Pancreas (tissue), 10 donors: ENCODE data around the gene NRGN. TPM values are rescaled to one million over a fixed set of nuclear protein-coding genes. Genes with fewer than 3 reads are reported as not detected.

Experiments
- ATAC-seq, 4 donors: fragments of 200-7000 bp; cut with Tn5 transposase; one replicate each; pipeline versions ENCODE4 v1.8.0 to v1.9.1; 2020; ENCODE audit warnings: mild to moderate bottlenecking in 4 of 4, moderate library complexity in 4 of 4
- DNase-seq, 6 donors: peaks; one replicate each; pipeline ENCODE4 v3.0.0-alpha.2; 2020
- FAIRE-seq: peaks from 2 replicates; lab custom pipeline; 2012; peaks lifted over from hg19 to GRCh38; lab: Jason Lieb, UNC
- H3K27ac ChIP-seq, 4 donors: fragments of 200-600 bp; sonication (generic); 1 replicate in 3 of 4; 2 replicates in 1 of 4; pipeline versions ENCODE4 v1.5.0 to v1.8.0; 2020
- H3K27me3 ChIP-seq, 4 donors: fragments of 200-600 bp; one replicate each; pipeline ENCODE4 v1.8.0; 2021
- H3K36me3 ChIP-seq, 3 donors: fragments of 200-600 bp; sonication (generic) in 1 of 3; one replicate each; pipeline versions ENCODE4 v1.5.0 to v1.8.0; 2020 to 2021
- H3K4me1 ChIP-seq, 3 donors: fragments of 200-600 bp; one replicate each; pipeline ENCODE4 v1.8.0; 2021
- H3K4me3 ChIP-seq, 4 donors: fragments of 200-600 bp; sonication (generic) in 2 of 4; one replicate each; pipeline versions ENCODE4 v1.5.0 to v1.8.0; 2020 to 2021
- H3K9me3 ChIP-seq, 4 donors: fragments of 200-600 bp; one replicate each; pipeline ENCODE4 v1.8.0; 2021
- CTCF ChIP-seq, 4 donors: fragments of 200-600 bp; sonication (generic) in 3 of 4; IDR thresholded peaks; one replicate each; pipeline versions ENCODE4 v1.5.0 to v1.8.0; 2021; ENCODE audit warnings: antibody characterized with exemption in 4 of 4
- WGBS, 2 donors: extraction: QIAGEN DNeasy Blood & Tissue Kit; methylation state at CpG; one replicate each; pipeline ENCODE4 v1.1.7; 2013; 5-methylcytosine and 5-hydroxymethylcytosine counted together
- intact Hi-C, 3 donors: fragments of 100-400 bp; cut with DNase I; formaldehyde crosslinking; loops; one replicate each; pipeline versions ENCODE4 v1.11.1 to v1.14.2; 2022
- polyA plus RNA-seq, 2 donors: library from polyadenylated mRNA; stranded (reverse); fragments of 200-250 nt; gene quantifications; one replicate each; pipeline ENCODE4 v1.2.3, GENCODE V29; 2013
- total RNA-seq, 6 donors: library from RNA; stranded (reverse); fragmentation: NEBNext Ultra II Directional in 4 of 6; extraction: Animal tissue kit (Norgen Biotek cat#: 25700) in 4 of 6; gene quantifications; one replicate each; pipeline versions ENCODE4 v1.2.1 to v1.2.4, GENCODE V29; 2021 to 2023
- donor health status: healthy with polysubstance abuse.
- donor health status: DM: no; HTN: no; CAD: no; lungs with moderate emphysema.
- donor health status: DM: no; HTN: no; CAD: no.
- donor health status: control.
- donor health status: control.
- donor health status: Bipolar disorder and iron deficiency.
- donor health status: DM: yes; HTN: yes; CAD: no.
- donor health status: DM: no; HTN: no; CAD: no.
- donor health status: DM: no; HTN: no; CAD: no.
- donor health status: DM: yes; HTN: yes; CAD: no.

NRGN gene
- total and polyA plus RNA-seq, 8 donors: 0.24 to 3.7 (median 1.5) TPM; not detected in 1

DNA sequence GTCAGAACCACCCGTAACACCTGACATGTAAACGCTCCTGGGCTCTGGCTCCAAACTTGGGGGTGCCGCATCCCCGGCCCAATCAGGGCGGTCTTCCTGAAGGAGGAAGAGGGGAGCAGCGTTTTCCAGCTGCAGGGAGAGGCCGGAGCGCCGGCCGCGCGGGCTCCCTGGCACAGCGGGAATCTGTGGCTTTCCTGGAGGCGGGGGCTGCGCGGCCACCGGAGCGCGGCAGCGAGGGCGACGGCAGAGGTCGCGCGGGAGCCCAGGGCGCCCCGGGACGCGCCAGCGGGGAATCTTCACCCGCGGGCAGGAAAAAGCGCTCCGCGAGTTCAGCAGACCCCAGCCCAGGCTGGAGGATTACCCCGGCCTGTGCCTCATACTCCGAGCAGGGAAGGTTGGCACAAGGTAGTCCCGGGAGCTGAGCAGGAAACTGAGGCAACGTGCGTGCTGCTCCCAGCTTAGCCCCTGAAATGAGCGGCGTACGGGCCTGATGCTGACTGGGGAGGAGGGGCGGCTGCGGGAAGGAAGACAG, 22.9 kb downstream of the NRGN start:
- intact Hi-C loops: no loop called here
- peak; percentile 18 to 45 (median 31) for ATAC-seq
- FAIRE-seq: no peak
- Histone ChIP-seq H3K9me3 (no peaks in the 10 kb centered on the region), H3K27ac (peak overlapping the region; percentile 2 to 73 (median 54)), H3K27me3 (peaks cover 0 to 2% (median 0%) of the 10 kb centered on the region in 4 donors), H3K4me3 (peak overlapping the region; percentile 14 to 61 (median 36)), H3K4me1 (peaks cover 9 to 17% (median 14%) of the 10 kb centered on the region in 3 donors), H3K36me3 (peaks cover 0 to 4% (median 0%) of the 10 kb centered on the region in 3 donors)
- WGBS, 2 donors: 1% methylated on average over 42 to 45 of the region's 45 CpGs
- DNase-seq: peak in 3 of 6 donors; percentile 13 to 63 (median 28)
- no peak for TF ChIP-seq CTCF (IDR thresholded peaks at IDR 0.05)

GRCh38 chr11:124763156-124763947, 23.6 kb downstream of the NRGN start:
- Histone ChIP-seq H3K27me3 (no peaks in the 10 kb centered on the region), H3K36me3 (peaks cover 0 to 4% (median 0%) of the 10 kb centered on the region in 3 donors), H3K4me3 (peak overlapping the region; percentile 14 to 61 (median 36)), H3K9me3 (no peaks in the 10 kb centered on the region), H3K27ac (peak overlapping the region in 3 of 4 donors; percentile 2 to 73 (median 61)), H3K4me1 (peaks cover 6 to 17% (median 14%) of the 10 kb centered on the region in 3 donors)
- peak; percentile 57 to 82 (median 68) for TF ChIP-seq CTCF (IDR thresholded peaks at IDR 0.05)
- peak; percentile 81 to 96 (median 88) for DNase-seq
- intact Hi-C loops: no loop called here
- peak; percentile 70 to 77 (median 74) for ATAC-seq
- FAIRE-seq: no peak
- WGBS, 2 donors: 2% methylated on average over 21 of the region's 21 CpGs

DNA sequence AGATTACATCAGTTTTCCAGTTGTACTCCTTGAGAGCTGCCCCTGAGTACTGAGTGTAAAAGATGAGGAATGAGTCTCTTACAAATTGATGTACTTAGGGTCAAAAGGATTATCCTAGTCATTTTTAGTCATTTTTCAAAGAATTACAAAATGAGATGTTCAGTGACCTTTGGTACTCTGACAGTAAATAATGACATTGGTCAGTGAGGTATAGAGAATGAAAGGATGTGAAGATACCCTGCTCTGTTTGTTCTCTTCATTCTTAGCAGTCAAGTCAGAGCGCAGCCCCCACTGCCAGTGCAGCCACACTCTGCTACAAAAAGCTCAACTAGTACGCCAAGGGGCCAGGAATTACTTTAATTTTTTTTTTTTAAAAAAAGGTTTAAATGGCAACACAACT, 26.4 kb downstream of the NRGN start:
- ATAC-seq (no peak), FAIRE-seq (no peak), DNase-seq (no peak)
- Histone ChIP-seq H3K27me3 (no peaks in the 10 kb centered on the region), H3K4me1 (peaks cover 5 to 12% (median 7%) of the 10 kb centered on the region in 3 donors), H3K4me3 (no peak overlapping the region), H3K27ac (no peak overlapping the region), H3K36me3 (peaks cover 0 to 4% (median 0%) of the 10 kb centered on the region in 3 donors), H3K9me3 (no peaks in the 10 kb centered on the region)
- intact Hi-C loops: no loop called here
- WGBS, 2 donors: 93 to 94% methylated on average over 2 of the region's 2 CpGs
- TF ChIP-seq CTCF (IDR thresholded peaks at IDR 0.05): no peak

DNA sequence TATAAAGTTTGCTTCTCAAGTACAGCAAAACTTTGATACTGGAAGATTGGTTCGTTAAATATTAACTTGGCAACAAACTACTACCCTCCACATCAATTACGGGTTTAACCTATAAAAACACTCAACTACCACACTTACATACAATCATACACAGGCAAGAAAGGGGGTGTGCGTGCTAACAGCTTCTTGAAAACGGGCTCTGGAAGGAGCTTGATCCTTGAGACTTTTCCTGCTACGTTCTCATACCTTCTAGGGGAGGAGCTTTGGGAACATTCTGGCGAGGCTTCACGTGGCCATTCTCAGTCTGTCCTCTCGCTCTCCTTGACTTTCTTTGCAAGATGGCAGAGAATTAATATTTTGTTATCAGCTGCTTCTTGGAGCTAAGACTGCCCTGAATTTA, 29.2 kb downstream of the NRGN start:
- H3K9me3 ChIP-seq: no peaks in the 10 kb centered on the region
- 43 to 49% methylated on average over 8 of the region's 8 CpGs for WGBS, 2 donors
- H3K4me1 ChIP-seq: peaks cover 0 to 7% (median under 1%) of the 10 kb centered on the region in 3 donors
- FAIRE-seq (peak; percentile 20), ATAC-seq (peak in 3 of 4 donors; percentile 16 to 57 (median 24)), DNase-seq (no peak)
- H3K27me3 ChIP-seq: no peaks in the 10 kb centered on the region
- H3K36me3 ChIP-seq: peaks cover 0 to 4% (median 0%) of the 10 kb centered on the region in 3 donors
- TF ChIP-seq CTCF (IDR thresholded peaks at IDR 0.05): no peak
- intact Hi-C loops: no loop called here
- no peak overlapping the region for H3K27ac ChIP-seq
- H3K4me3 ChIP-seq: no peak overlapping the region
